ENCODE data around the gene GRIK4.

DNA sequence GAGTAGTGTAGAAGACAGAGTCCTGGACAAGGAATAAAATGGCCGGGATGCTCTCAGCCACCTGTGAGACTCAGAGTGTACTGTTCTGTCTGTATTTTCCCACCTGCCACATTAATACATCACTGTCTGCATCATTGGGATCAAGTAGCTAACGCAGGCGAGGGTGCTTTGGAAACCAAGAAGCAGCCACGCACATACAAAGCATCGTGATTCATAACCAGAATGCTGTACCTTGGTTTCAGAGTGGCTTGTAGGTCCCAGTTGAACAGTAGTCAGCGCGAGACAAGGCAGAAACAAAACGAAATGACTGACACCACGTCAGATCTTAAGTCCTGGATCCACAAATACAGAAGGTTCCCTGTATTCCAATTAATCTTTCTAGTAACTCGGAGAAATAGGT, 198.3 kb downstream of the GRIK4 start:
- no peak for TF ChIP-seq EZH2 (IDR thresholded peaks at IDR 0.05; ENCODE audit: low read depth)
- TF ChIP-seq, protein P1, sequence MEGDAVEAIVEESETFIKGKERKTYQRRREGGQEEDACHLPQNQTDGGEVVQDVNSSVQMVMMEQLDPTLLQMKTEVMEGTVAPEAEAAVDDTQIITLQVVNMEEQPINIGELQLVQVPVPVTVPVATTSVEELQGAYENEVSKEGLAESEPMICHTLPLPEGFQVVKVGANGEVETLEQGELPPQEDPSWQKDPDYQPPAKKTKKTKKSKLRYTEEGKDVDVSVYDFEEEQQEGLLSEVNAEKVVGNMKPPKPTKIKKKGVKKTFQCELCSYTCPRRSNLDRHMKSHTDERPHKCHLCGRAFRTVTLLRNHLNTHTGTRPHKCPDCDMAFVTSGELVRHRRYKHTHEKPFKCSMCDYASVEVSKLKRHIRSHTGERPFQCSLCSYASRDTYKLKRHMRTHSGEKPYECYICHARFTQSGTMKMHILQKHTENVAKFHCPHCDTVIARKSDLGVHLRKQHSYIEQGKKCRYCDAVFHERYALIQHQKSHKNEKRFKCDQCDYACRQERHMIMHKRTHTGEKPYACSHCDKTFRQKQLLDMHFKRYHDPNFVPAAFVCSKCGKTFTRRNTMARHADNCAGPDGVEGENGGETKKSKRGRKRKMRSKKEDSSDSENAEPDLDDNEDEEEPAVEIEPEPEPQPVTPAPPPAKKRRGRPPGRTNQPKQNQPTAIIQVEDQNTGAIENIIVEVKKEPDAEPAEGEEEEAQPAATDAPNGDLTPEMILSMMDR (conservative IDR thresholded peaks at IDR 0.05) = no peak
